Liver (tissue), 9 donors: ENCODE measurements around the gene SYNPR. TPM values are rescaled to one million over a fixed set of nuclear protein-coding genes. Genes with fewer than 3 reads are reported as not detected.

ENCODE experiments used
- DNase-seq: peaks from one replicate; pipeline ENCODE4 v3.0.0-alpha.2; 2017; ENCODE audit warnings: low spot score
- H3K27ac ChIP-seq, 2 donors: one replicate each; pipeline ENCODE4 v1.7.0; 2013; ENCODE audit warnings: inconsistent platforms in 2 of 2, low read length in 2 of 2, control low read depth in 1 of 2, low read depth in 1 of 2, mild to moderate bottlenecking in 1 of 2
- H3K27me3 ChIP-seq, 4 donors: one replicate each; pipeline versions ENCODE4 v1.6.1 to v1.7.0; 2013; ENCODE audit warnings: low read length in 3 of 4, inconsistent platforms in 1 of 4, mild to moderate bottlenecking in 1 of 4, moderate library complexity in 1 of 4; ENCODE audit not compliant: control insufficient read depth in 4 of 4, insufficient read depth in 4 of 4
- H3K36me3 ChIP-seq, 4 donors: one replicate each; pipeline versions ENCODE4 v1.6.1 to v1.7.0; 2013; ENCODE audit warnings: low read length in 3 of 4, mild to moderate bottlenecking in 3 of 4, low read depth in 1 of 4, moderate library complexity in 1 of 4; ENCODE audit not compliant: control insufficient read depth in 4 of 4, insufficient read depth in 3 of 4
- H3K4me1 ChIP-seq, 4 donors: one replicate each; pipeline versions ENCODE4 v1.6.1 to v1.7.0; 2013; ENCODE audit warnings: low read length in 3 of 4, mild to moderate bottlenecking in 3 of 4, moderate library complexity in 1 of 4; ENCODE audit not compliant: control insufficient read depth in 4 of 4, insufficient read depth in 4 of 4
- H3K4me3 ChIP-seq, 3 donors: one replicate each; pipeline versions ENCODE4 v1.6.1 to v1.7.0; 2013; ENCODE audit warnings: low read length in 3 of 3, control low read depth in 1 of 3, low read depth in 1 of 3, mild to moderate bottlenecking in 1 of 3
- H3K9ac ChIP-seq, 2 donors: one replicate each; pipeline ENCODE4 v1.7.0; 2013; ENCODE audit warnings: low read length in 2 of 2, mild to moderate bottlenecking in 2 of 2, moderate library complexity in 2 of 2, control low read depth in 1 of 2, low read depth in 1 of 2
- H3K9me3 ChIP-seq, 4 donors: one replicate each; pipeline versions ENCODE4 v1.6.1 to v1.7.0; 2013; ENCODE audit warnings: low read length in 3 of 4; ENCODE audit not compliant: control insufficient read depth in 4 of 4
- ATF3 ChIP-seq: IDR thresholded peaks from 2 replicates; pipeline ENCODE4 v1.6.1; 2016; ENCODE audit warnings: antibody characterized with exemption
- EGR1 ChIP-seq, 2 donors: IDR thresholded peaks; 2 replicates each; pipeline ENCODE4 v1.6.1; 2016 to 2018; ENCODE audit warnings: antibody characterized with exemption in 2 of 2, low read depth in 2 of 2
- FOXA1 ChIP-seq: IDR thresholded peaks from 2 replicates; pipeline ENCODE4 v1.6.1; 2016; ENCODE audit warnings: antibody characterized with exemption
- FOXA2 ChIP-seq: IDR thresholded peaks from 2 replicates; pipeline ENCODE4 v1.6.1; 2016; ENCODE audit warnings: antibody characterized with exemption
- GABPA ChIP-seq, 2 donors: IDR thresholded peaks in 1 of 2; conservative IDR thresholded peaks in 1 of 2; 2 replicates each; pipeline ENCODE4 v1.6.1; 2016; ENCODE audit warnings: antibody characterized with exemption in 2 of 2, mild to moderate bottlenecking in 1 of 2, moderate library complexity in 1 of 2
- HNF4A ChIP-seq, 2 donors: conservative IDR thresholded peaks; 2 replicates each; pipeline ENCODE4 v1.6.1; 2016; ENCODE audit warnings: antibody characterized with exemption in 2 of 2, mild to moderate bottlenecking in 2 of 2
- HNF4G ChIP-seq: IDR thresholded peaks from 2 replicates; pipeline ENCODE4 v1.6.1; 2016; ENCODE audit warnings: antibody characterized with exemption
- JUND ChIP-seq, 2 donors: IDR thresholded peaks; 2 replicates each; pipeline ENCODE4 v1.6.1; 2016; ENCODE audit warnings: antibody characterized with exemption in 2 of 2
- MAX ChIP-seq: IDR thresholded peaks from 2 replicates; pipeline ENCODE4 v1.6.1; 2016; ENCODE audit warnings: antibody characterized with exemption
- NR2F2 ChIP-seq: IDR thresholded peaks from 2 replicates; pipeline ENCODE4 v1.6.1; 2016; ENCODE audit warnings: antibody characterized with exemption
- RAD21 ChIP-seq, 2 donors: IDR thresholded peaks; 2 replicates each; pipeline ENCODE4 v1.6.1; 2016; ENCODE audit warnings: antibody characterized with exemption in 2 of 2, mild to moderate bottlenecking in 2 of 2
- REST ChIP-seq: IDR thresholded peaks from 2 replicates; pipeline ENCODE4 v1.6.1; 2016; ENCODE audit warnings: antibody characterized with exemption, mild to moderate bottlenecking
- RXRA ChIP-seq, 2 donors: IDR thresholded peaks; 2 replicates each; pipeline ENCODE4 v1.6.1; 2017 to 2018; ENCODE audit warnings: antibody characterized with exemption in 2 of 2, mild to moderate bottlenecking in 1 of 2
- SP1 ChIP-seq: IDR thresholded peaks from 2 replicates; pipeline ENCODE4 v1.6.1; 2018; ENCODE audit warnings: antibody characterized with exemption, mild to moderate bottlenecking
- TAF1 ChIP-seq: conservative IDR thresholded peaks from 2 replicates; pipeline ENCODE4 v1.6.1; 2016; ENCODE audit warnings: antibody characterized with exemption, mild to moderate bottlenecking
- YY1 ChIP-seq: IDR thresholded peaks from 2 replicates; pipeline ENCODE4 v1.6.1; 2016; ENCODE audit warnings: antibody characterized with exemption, mild to moderate bottlenecking
- WGBS: extraction: QIAGEN DNeasy Blood & Tissue Kit; methylation state at CpG from one replicate; pipeline ENCODE4 v1.1.7; 2013; 5-methylcytosine and 5-hydroxymethylcytosine counted together
- polyA plus RNA-seq, 2 donors: library from polyadenylated mRNA; stranded (reverse) in 1 of 2; unstranded in 1 of 2; fragments of 200-250 nt in 1 of 2; fragments of >200 nt in 1 of 2; fragmentation: Nextera tagmentation in 1 of 2; extraction: Ambion mirVana in 1 of 2; gene quantifications; one replicate each; pipeline versions ENCODE4 v1.2.1 to v1.2.3, GENCODE V29; 2013 to 2015
- total RNA-seq, 2 donors: library from RNA; depleted of rRNA; stranded (reverse); fragments of >200 nt; gene quantifications; one replicate each; pipeline ENCODE4 v1.2.3, GENCODE V29; 2014
- TF ChIP-seq, protein P1 (sequence below): IDR thresholded peaks from 2 replicates; pipeline ENCODE4 v1.6.1; 2016; ENCODE audit warnings: antibody characterized with exemption
- TF ChIP-seq, protein P2 (sequence below): fragments of 150-350 bp; IDR thresholded peaks from 2 replicates; pipeline ENCODE4 v1.5.1; 2017; ENCODE audit warnings: improper control_type of control experiment, low read depth, low read length; ENCODE audit not compliant: missing input control
- donor health status: healthy.
- donor health status: healthy.
- donor health status: healthy.
- donor health status: healthy.
- donor health status: healthy.

The SYNPR gene
- total and polyA plus RNA-seq, 4 donors: not detected

DNA sequence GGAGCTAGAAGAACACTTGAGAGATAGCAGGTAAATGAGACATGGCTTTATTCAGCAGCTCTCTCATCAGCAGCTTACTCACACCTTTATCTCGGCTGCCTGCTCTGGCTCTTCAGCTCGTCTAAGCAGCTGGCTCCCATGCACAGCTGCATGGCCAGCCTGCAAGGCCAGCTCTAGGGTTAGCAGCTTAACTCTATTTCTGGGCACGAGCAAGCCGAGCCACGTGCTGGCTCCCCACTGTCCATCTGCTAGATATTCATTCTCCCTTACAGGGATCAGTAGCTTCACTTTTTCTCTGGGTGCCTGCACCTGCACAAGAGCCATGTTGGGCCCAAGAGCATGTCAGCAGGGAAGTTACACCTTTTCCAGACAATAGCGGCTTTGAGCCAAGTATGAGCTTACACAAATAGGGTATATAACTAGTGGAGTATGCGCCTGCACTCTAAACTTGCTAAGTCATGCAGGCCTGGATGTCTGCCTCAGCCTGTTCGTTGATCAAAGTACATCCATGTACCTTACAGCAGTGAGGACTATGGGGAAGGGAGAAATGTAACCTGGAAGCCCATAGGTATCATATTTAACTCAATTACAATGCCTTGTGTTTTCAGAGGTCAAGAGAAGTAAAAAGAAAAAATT is 199.5 kb downstream of the SYNPR start:
- Histone ChIP-seq H3K36me3 (no peaks in the 10 kb centered on the region), H3K27me3 (no peaks in the 10 kb centered on the region), H3K4me3 (no peak overlapping the region), H3K9ac (no peak overlapping the region), H3K27ac (no peak overlapping the region), H3K4me1 (no peaks in the 10 kb centered on the region), H3K9me3 (no peaks in the 10 kb centered on the region)
- no peak for DNase-seq
- 82% methylated on average over 8 of the region's 8 CpGs for WGBS
- no peak for TF ChIP-seq FOXA1
- no peak for TF ChIP-seq MAX
- TF ChIP-seq NR2F2: no peak
- no peak for TF ChIP-seq SP1
- TF ChIP-seq RAD21 (IDR thresholded peaks at IDR 0.05): no peak
- TF ChIP-seq, protein P1, sequence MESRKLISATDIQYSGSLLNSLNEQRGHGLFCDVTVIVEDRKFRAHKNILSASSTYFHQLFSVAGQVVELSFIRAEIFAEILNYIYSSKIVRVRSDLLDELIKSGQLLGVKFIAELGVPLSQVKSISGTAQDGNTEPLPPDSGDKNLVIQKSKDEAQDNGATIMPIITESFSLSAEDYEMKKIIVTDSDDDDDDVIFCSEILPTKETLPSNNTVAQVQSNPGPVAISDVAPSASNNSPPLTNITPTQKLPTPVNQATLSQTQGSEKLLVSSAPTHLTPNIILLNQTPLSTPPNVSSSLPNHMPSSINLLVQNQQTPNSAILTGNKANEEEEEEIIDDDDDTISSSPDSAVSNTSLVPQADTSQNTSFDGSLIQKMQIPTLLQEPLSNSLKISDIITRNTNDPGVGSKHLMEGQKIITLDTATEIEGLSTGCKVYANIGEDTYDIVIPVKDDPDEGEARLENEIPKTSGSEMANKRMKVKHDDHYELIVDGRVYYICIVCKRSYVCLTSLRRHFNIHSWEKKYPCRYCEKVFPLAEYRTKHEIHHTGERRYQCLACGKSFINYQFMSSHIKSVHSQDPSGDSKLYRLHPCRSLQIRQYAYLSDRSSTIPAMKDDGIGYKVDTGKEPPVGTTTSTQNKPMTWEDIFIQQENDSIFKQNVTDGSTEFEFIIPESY: no peak
- TF ChIP-seq YY1: no peak
- no peak for TF ChIP-seq HNF4A (conservative IDR thresholded peaks at IDR 0.05)
- TF ChIP-seq ATF3: no peak
- TF ChIP-seq GABPA (IDR thresholded peaks at IDR 0.05 in 1 of 2, conservative IDR thresholded peaks at IDR 0.05 in 1 of 2): no peak
- TF ChIP-seq JUND (IDR thresholded peaks at IDR 0.05): no peak
- no peak for TF ChIP-seq EGR1 (IDR thresholded peaks at IDR 0.05; ENCODE audit: low read depth in 2 of 2)
- TF ChIP-seq, protein P2, sequence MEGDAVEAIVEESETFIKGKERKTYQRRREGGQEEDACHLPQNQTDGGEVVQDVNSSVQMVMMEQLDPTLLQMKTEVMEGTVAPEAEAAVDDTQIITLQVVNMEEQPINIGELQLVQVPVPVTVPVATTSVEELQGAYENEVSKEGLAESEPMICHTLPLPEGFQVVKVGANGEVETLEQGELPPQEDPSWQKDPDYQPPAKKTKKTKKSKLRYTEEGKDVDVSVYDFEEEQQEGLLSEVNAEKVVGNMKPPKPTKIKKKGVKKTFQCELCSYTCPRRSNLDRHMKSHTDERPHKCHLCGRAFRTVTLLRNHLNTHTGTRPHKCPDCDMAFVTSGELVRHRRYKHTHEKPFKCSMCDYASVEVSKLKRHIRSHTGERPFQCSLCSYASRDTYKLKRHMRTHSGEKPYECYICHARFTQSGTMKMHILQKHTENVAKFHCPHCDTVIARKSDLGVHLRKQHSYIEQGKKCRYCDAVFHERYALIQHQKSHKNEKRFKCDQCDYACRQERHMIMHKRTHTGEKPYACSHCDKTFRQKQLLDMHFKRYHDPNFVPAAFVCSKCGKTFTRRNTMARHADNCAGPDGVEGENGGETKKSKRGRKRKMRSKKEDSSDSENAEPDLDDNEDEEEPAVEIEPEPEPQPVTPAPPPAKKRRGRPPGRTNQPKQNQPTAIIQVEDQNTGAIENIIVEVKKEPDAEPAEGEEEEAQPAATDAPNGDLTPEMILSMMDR: no peak
- no peak for TF ChIP-seq HNF4G
- no peak for TF ChIP-seq REST
- TF ChIP-seq FOXA2: no peak
- no peak for TF ChIP-seq RXRA (IDR thresholded peaks at IDR 0.05)
- TF ChIP-seq TAF1: no peak
